HG03571 (cell line): Measurements from ENCODE around the gene HLA-DRB1.
A peak's percentile ranks its signal among the peaks of the same experiment; 100 is the strongest.
"Not testable (repeated sequence)": the region's sequence is repeated elsewhere in the genome, so short reads cannot be mapped to it uniquely, and the experiment has no call there.

Source experiments
- ATAC-seq: cut with Tn5 transposase; IDR thresholded peaks from one replicate; pipeline ENCODE4 v1.9.1; 2021; ENCODE audit not compliant: unreplicated experiment

HLA-DRB1 gene

DNA sequence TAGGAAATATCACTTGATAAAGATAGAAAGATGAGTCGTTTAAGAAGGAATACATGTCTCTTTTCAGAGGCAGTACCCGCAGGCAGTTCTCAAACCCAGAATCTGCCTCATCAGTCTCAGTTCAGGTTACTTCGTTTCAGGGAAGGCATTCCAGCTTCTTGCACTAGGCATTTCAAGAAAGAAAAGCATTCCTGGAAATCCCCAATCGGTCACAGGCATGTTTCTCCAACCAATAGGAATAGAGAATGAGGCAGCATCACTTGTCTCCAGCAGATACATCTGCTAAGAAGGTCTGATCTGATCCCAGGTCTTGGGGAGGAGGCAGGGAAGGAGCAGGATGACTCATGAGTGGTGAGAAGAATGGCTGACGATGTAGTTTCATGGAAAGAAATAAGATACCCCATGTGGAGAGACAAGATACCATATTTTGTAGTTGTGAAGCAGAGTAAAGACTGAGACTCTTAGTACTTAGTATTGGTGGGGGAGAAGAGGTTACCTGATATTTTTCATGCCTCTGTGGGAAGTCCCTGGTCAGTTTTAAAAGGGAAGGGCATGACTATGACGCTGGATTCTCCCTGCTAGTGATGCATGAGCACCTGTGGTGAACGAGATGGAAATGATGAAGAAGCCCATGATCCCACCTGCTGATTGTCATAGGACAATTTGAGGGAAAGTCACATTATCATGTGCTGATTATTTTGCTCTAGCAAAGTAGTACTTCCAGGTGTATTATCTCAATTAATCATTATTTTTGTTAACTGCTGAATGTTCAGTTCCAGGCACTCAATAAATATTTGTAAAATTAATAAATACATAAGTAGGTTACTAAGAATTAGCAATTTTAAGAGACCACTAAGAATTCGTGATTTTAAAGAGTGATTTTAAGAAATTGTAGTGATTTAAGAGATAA is 20.3 kb upstream of the HLA-DRB1 start:
- ATAC-seq = peak; percentile 82

DNA sequence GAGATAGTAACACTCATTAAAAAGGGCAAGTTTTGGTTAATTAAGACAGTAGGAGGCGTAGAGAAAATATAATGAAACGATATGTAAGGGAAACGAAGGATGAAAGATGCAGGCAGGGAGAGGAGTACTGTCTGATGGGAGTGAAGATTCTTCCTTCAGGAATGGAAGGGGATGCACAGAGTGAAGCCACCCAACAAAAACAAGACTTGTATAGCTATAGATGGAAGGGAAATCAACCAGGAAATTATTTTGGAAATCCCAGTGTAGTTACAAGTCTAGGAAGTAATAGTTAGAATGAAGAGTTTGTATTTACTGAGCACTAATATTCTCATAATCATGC is 19.7 kb upstream of the HLA-DRB1 start:
- no peak for ATAC-seq

DNA sequence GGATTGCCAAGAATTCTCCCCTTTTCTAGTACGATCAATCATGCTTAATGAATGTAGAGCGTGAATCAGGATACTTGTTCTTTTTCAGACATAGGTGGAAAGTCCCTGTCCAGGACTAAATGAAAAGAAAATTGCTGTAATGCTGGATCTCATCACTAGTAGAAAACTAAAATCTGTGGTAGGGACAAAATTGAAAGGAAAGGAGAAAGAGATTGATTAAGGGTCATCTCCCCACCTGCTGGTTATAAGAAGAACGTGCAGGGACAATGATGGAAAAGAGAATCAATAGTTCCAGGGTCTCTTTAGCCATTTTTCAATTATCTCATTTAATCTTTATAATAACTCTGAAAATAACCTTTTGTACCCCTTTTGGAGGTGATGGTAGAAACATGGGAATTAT is 18.7 kb upstream of the HLA-DRB1 start:
- no peak for ATAC-seq

DNA sequence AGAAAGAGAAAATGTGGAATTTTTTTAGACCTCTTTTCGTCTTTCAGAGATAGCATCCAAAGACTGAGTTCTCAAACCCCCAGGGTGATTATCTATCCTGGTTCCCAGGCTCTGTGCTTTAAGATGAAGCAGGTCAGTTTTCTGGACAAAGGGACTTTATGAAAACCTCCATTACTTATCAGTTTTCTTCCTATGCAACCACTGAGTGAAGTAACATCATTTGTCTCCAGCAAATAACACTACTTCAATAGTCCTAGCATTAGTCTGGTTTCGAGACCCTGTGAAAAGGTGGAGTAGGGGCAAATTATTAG is 18.3 kb upstream of the HLA-DRB1 start:
- no peak for ATAC-seq

DNA sequence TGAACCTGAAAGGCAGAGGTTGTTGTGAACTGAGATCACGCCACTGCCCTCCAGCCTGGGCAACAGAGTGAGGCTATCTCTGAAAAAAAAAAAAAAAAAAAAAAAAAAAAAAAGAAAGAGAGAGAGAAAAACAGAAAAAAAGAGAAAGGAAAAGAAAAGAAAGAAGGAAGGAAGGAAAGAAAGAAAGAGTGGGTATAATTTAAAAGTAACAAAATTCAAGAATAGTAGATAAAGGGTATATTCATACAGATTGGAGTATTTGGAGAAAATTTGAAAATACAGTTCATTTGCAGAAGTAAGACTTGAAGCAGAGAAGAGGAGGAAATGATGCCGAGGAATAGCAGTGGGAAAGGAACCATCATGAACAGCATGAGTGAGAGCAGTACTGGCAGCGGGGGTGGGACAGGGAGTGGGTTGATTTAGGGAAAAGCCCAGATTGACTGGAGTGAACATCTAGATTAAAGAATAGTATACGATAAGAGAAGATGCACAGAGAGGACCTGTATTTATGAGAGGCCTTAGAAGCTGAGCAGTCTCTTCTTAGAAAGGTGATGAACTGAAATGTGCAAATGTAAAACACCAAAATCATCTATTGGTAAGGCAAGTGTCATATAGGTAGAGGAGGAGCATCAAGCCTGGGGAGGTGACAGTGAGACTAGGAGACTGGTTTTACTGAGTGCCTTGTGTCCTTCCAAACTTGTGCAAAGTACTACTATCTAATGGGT is 17.8 kb upstream of the HLA-DRB1 start:
- ATAC-seq = no peak

DNA sequence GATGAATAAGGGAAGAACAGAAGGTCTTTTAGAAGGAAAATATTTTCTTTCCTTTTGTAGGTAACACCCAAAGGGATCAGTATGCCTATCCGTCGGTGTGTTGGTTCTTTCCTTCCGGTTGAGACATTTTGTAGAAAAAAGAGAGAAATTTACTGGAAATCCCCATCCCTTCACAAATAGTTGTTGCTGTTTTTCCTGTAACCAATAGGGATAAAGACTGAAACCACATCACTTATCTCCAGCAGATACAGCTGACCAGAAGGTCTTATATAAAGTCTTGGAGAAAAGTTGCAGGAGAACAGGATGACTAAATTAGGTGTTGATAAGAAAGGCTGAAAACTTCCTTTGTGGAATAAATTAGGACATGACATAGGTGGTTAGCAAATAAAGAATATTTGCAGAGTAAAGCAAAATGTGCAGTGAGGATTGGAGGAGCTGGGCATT is 14.8 kb upstream of the HLA-DRB1 start:
- no peak for ATAC-seq

DNA sequence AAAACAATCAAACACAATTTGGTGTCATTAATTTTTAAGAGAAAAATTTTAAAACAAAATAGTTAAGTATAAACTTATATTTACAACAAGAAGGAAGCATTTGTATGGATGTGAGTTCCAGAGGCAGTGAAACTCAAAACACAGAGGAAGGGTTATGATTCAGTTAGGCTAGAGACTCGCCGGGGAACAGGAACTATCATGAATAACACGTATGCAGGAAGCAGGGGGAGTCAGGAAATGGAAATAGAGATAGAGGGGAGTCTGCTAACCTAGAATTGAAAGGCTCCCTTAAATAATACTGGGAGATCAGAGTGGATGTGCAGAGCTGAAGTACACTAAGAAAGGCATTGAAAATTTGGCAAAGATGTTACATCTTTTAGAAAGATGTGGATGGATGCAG is 14.2 kb upstream of the HLA-DRB1 start:
- no peak for ATAC-seq

DNA sequence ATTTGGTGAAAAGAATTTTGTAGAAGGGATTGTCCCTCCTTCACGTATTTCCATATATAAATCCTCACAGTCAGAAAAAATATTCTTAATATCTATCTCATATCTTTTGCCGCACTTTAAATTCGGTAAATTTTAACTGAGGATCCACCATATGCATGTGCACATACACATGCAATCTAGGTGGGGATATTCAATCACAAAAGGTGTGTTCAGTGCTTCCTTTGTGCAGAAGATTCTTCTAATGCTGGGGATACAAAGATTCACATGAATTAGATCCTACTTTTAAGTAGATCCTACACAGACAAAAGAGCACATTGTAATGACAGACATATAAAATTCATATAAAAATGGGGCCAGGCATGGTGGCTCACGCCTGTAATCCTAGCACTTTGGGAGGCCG is 13.6 kb upstream of the HLA-DRB1 start:
- no peak for ATAC-seq

DNA sequence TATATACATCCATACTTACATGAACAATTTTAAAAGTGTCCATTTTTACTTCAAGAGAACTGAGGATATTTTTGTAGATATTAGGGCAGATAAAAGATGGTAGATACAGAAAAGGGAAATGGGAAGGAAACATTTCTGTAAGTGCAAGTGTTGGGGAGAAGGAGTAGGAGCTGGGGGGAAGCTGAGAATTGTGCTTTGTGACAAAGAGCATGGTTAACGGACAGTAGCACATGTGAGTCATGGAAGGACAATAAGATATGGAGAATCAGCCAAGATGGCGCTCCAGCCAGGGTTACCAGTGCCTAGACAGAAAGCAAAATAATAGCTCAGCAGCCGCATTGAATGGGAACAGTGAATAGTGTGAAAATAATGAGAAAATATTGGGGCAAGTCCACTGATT is 12.7 kb upstream of the HLA-DRB1 start:
- ATAC-seq = no peak

DNA sequence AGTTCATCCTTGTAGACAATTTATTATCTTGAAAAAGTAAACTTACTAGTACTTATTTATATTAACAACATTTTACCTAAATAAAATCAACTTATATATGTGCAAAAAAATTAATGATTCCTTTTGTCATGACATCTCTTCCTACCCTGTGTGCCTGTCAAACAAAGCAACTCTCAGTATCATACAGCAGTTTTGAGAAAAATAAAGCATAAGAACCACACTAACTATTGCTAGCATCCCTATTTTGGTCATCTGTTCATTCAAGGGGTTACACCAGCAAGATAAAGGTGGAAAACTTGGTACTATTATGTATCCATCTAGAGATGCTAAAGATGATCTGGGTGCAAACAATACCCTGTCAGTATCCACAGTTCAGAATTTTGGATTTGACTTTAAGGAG is 7.4 kb upstream of the HLA-DRB1 start:
- no peak for ATAC-seq

DNA sequence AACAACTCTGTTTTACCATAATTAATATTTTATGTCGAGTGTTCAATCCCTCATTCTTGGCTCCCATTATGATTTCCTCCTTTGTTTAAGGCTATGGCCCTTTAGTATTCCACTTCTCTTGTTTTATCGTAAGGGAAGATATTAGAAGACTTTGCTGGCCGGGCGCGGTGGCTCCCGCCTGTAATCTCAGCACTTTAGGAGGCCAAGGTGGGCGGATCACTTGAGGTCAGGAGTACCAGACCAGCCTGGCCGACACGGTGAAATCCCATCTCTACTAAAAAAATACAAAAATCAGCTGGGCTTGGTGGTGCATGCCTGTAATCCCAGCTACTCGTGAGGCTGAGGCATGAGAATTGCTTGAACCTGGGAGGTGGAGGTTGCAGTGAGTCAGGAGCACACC is 1.1 kb upstream of the HLA-DRB1 start:
- not testable (repeated sequence) for ATAC-seq

DNA sequence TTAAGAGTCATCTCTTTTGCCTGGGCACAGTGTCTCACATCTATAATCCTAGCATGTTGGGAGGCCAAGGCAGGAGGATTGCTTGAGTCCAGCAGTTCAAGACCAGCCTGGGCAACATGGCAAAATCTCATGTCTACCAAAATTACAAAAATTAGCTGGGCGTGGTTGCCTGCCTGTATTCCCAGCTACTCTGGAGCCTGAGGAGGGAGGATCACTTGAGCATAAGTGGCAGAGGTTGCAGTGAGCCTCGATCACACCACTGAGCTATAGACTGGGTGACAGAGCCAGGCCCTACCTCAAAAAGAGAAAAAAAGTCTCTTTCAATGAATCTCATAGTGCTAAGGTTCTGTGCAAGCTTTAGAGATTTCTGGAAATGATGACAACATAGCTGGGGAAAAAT is 1.5 kb downstream of the HLA-DRB1 start:
- no peak for ATAC-seq

DNA sequence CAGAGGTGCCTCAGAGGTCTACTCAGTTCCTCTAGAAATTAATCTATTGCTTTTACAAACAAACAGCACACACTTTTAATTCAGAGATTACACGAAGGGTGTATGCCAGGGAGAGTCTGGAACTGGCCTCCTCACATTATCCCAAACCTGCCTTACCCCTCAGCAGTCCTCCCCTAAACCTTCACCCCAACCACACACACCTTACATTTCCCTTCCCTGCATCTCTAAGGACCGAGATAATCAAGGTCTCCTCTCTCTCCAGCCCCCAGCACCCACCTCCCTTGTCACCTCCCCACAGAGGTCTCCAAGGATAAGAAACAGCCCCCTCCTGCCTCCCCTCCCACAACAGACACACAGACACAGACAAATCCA is 6.1 kb downstream of the HLA-DRB1 start:
- no peak for ATAC-seq

DNA sequence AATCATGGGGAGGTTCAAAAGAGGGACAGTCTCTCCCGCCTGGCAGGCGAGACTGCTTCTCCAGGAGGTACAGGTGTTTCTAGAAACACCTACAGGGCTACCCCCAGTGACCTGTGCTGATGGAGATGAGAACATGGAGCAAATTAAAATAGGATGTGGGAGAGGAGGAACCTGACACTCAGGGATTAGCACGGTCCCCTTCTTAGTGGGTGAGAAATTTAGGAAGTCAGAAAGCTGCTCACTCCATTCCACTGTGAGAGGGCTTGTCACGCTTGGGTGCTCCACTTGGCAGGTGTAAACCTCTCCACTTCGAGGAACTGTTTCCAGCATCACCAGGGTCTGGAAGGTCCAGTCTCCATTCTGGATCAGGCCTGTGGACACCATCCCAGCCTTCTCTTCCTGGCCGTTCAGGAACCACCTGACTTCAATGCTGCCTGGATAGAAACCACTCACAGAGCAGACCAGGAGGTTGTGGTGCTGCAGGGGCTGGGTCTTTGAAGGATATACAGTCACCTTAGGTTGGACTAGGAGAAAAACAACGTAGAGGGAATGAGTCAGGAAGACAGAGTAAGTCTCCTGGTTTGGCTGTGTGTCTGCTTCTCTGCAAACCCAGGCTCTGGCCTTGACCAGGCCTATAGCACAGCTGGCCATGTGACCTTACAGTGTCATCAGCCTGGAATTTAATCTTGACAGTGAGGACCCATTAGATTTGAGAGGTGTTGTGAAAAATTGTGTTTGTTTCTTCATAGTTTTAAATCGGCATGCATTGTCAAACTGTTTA is 8.1 kb downstream of the HLA-DRB1 start:
- ATAC-seq = no peak

DNA sequence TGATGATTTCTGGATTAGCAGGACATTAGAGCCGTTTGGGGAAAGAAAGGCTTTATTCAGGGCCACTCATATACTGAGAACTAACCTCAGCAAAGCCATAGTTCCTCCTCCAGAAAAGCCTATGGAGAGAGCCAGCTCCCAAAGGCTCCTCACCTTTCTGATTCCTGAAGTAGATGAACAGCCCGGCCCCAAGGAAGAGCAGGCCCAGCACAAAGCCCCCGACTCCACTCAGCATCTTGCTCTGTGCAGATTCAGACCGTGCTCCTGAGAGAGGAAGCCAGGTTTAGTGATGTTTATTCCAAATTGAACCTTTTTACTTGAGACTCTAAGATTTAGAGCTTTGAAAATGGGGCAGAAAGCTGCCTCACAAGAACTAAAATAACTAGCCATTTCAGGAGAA is 9.1 kb downstream of the HLA-DRB1 start:
- no peak for ATAC-seq

DNA sequence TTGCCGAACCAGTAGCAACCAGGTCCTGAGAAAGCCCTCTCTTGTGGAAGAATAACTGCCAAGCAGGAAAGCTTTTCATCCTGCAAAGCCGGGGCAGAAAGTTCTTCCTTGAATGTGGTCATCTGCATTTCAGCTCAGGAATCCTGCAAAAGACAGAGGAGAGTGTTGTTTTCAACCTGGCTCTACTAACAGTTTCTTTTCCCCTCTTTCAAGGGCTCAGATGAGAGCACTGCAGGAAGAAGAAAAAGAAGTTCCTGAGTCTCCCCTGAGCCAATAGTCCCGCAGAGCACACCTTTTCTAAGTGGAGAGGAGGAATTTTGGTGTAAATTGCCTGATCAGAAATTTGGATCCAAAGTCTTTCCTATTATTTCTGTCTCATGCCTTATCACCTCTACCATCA is 10.7 kb downstream of the HLA-DRB1 start:
- no peak for ATAC-seq

DNA sequence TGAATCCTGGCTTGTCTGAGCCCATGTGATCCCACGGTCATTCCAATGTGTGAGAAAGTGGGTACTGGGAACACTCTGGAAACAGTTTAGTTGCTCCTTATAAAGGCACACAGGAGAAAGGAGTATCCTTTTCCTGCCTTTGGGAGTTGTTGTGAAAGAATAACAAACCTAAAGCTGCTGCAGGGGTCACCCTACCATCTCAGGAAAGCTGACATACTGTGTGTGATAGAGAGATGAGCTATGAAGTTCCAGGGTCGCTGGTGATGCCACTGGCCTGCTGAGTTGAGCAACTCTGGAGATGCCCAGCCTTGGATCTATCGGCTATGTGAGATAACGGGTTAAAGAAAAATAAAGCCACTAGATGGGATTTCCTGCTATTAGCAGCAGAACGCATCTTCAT is 12.2 kb downstream of the HLA-DRB1 start:
- ATAC-seq = not testable (repeated sequence)

DNA sequence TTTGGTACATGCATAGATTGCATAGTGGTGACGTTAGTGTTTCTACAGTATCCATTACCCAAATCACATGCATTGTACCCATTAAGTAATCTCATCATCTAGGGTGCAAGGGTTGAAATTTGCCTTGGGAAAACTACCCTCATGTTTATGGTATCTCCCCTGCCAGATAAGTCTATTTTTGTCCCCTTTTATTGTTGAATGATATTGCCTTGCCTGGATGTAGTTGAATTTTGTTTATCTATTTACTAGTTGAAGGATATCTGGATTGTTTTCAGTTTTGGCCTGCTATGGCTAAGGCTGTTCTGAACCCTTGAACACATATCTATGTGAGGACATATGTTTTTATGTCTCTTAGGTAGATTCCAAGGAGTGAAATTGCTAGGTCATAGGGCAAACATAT is 13.4 kb downstream of the HLA-DRB1 start:
- ATAC-seq = no peak

DNA sequence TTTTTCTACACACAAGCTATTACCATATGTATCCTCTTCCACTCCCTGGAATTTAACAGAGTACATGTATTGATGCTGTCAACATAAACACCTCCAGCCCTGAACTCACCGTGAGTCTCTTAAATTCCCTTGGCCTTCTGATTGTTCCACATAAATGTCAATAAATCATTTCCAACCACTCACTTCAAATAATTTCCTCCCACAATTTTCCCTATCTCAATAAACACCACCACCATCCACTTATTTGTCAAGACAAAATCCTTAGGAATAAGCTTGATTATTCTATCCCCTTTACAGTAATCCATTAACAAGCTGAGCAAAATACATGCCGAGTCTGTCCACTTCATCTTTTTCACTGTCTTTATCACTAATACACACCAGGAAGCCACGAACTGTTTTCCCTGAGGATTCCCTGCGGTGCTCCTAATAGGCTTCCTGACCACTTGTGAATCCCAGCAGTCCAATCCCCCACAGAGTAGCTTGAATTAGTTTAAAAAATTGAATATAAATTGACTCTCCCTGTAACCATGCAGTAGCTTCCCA is 19.2 kb downstream of the HLA-DRB1 start:
- ATAC-seq = no peak

DNA sequence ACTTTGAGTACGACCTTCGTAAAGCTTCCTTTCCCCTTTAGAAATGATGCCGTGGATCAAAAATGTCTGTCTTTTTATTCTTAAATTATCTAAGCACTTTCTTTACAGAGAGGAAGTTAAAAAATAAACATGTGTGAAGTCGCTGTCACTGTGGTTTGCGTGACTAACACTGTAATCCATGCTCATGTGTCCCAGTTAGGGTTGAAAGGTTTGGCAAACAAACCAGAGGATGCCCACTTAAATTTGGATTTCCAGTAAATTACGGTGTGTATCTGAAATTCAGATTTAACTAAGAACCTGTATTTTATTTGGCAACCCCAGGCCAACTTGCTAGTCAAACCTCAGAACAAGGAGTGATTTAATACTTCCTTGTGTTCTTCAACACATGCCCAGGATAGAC is 21.1 kb downstream of the HLA-DRB1 start:
- no peak for ATAC-seq

DNA sequence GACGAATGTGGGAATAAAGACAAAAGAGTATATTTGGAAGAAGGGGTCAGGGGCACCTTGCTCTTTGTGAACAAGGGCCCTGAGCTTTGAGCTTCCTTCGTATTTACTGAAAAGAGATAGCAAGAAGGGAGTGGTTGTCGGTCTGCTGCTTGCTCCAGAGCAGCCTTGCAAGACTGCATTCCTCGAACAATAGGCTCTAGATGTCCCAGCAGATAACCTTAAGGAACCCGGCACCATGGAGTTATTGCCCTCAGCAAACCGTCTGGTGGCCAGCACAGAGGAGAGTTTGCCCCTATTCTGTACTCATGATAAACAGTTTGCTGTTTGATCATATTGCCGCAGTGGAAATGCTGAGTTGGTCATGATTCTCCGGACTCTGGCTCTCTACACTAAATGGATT is 22.7 kb downstream of the HLA-DRB1 start:
- no peak for ATAC-seq

DNA sequence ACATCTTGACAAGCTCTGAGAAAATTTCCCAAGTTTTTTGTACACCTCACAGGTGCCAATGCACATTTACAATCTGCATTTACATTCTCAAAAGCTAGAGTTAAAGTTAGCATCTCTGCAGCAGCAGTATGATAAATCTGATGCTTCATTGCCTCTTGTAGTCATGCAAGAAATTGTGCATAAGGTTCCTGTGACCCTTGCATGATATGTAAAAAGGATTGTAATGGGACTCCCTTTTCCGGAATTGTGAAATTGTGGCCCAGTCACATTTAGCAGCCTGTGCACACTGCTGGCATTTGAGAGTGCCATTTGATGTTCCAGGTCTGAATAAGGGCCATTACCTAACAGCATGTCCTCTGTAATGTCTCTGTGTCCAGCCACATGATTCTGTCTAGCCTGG is 24.1 kb downstream of the HLA-DRB1 start:
- ATAC-seq = no peak
